Osteoblast (primary cell): ENCODE results near the gene UCP2. TPM values are rescaled to one million over a fixed set of nuclear protein-coding genes. Genes with fewer than 3 reads are reported as not detected.

Source experiments
- DNase-seq: peaks from one replicate; pipeline ENCODE4 v3.0.0; 2011; ENCODE audit warnings: low spot score, mixed read lengths; ENCODE audit not compliant: insufficient read length; ENCODE audit errors: missing footprints
- H2AFZ ChIP-seq: 2 replicates; pipeline ENCODE4 v1.6.0; 2011; ENCODE audit warnings: mild to moderate bottlenecking, low read length
- H3K27ac ChIP-seq: 2 replicates; pipeline ENCODE4 v1.5.1; 2011; ENCODE audit warnings: mild to moderate bottlenecking, low read depth, low read length, moderate library complexity
- H3K27me3 ChIP-seq: 2 replicates; pipeline ENCODE4 v1.6.0; 2012; ENCODE audit warnings: mild to moderate bottlenecking, control low read depth, inconsistent platforms, low read length, moderate library complexity; ENCODE audit not compliant: insufficient read depth
- H3K36me3 ChIP-seq: 2 replicates; pipeline ENCODE4 v1.5.1; 2011; ENCODE audit warnings: mild to moderate bottlenecking, low read length, control low read depth, moderate library complexity; ENCODE audit not compliant: insufficient read depth
- H3K4me1 ChIP-seq: 2 replicates; pipeline ENCODE4 v1.5.1; 2011; ENCODE audit warnings: mild to moderate bottlenecking, low read length, control low read depth, moderate library complexity; ENCODE audit not compliant: insufficient read depth
- H3K4me2 ChIP-seq: 2 replicates; pipeline ENCODE4 v1.6.0; 2011; ENCODE audit warnings: mild to moderate bottlenecking, low read length; ENCODE audit not compliant: insufficient read depth
- H3K4me3 ChIP-seq: fragments of 200-600 bp; sonication (generic); 3 replicates; pipeline ENCODE4 v1.5.1; 2012; ENCODE audit warnings: mild to moderate bottlenecking, low read length, inconsistent platforms; ENCODE audit not compliant: insufficient read depth
- H3K79me2 ChIP-seq: 2 replicates; pipeline ENCODE4 v1.6.0; 2012; ENCODE audit warnings: mild to moderate bottlenecking, low read length, control low read depth, inconsistent platforms; ENCODE audit not compliant: insufficient read depth
- H3K9me3 ChIP-seq: 2 replicates; pipeline ENCODE4 v1.5.1; 2011; ENCODE audit warnings: low read depth, low read length, control low read depth
- H4K20me1 ChIP-seq: 2 replicates; pipeline ENCODE4 v1.6.0; 2012; ENCODE audit warnings: mild to moderate bottlenecking, low read length, control low read depth; ENCODE audit not compliant: insufficient read depth
- CTCF ChIP-seq: IDR thresholded peaks from 2 replicates; pipeline ENCODE4 v1.5.1; 2011; ENCODE audit warnings: mild to moderate bottlenecking, low read depth, low read length, moderate library complexity; ENCODE audit errors: extremely low read depth
- total RNA-seq: library from RNA; depleted of rRNA; stranded (reverse); fragments of >200 nt; gene quantifications from 2 replicates; pipeline ENCODE4 v1.2.3, GENCODE V29; 2012

Gene UCP2
- total RNA-seq, 1 donor = under 0.01 TPM

GRCh38 chr11:74020539-74020938, 37.9 kb upstream of the UCP2 start:
- Histone ChIP-seq H3K27ac (peak overlapping the region; percentile 68), H3K4me1 (peaks cover 36% of the 10 kb centered on the region), H2AFZ (no peak overlapping the region), H3K9me3 (no peaks in the 10 kb centered on the region), H3K27me3 (no peaks in the 10 kb centered on the region), H3K36me3 (no peaks in the 10 kb centered on the region), H3K4me3 (no peak overlapping the region), H3K79me2 (no peaks in the 10 kb centered on the region), H3K4me2 (no peak overlapping the region), H4K20me1 (no peaks in the 10 kb centered on the region)
- DNase-seq = no peak
- TF ChIP-seq CTCF = no peak

GRCh38 chr11:74019860-74020259, 37.2 kb upstream of the UCP2 start:
- no peak for TF ChIP-seq CTCF
- no peaks in the 10 kb centered on the region for H3K36me3 ChIP-seq
- H3K4me1 ChIP-seq = peaks cover 30% of the 10 kb centered on the region
- H3K9me3 ChIP-seq = no peaks in the 10 kb centered on the region
- H3K27me3 ChIP-seq = no peaks in the 10 kb centered on the region
- H3K79me2 ChIP-seq = no peaks in the 10 kb centered on the region
- H2AFZ ChIP-seq = peak overlapping the region; percentile 62
- no peak overlapping the region for H3K4me3 ChIP-seq
- peak overlapping the region; percentile 68 for H3K27ac ChIP-seq
- H4K20me1 ChIP-seq = no peaks in the 10 kb centered on the region
- H3K4me2 ChIP-seq = peak overlapping the region; percentile 7
- DNase-seq = no peak

- Histone ChIP-seq H3K27ac (peak overlapping the region; percentile 68), H4K20me1 (no peaks in the 10 kb centered on the region), H3K79me2 (no peaks in the 10 kb centered on the region), H3K27me3 (no peaks in the 10 kb centered on the region), H2AFZ (no peak overlapping the region), H3K36me3 (no peaks in the 10 kb centered on the region), H3K4me1 (peaks cover 26% of the 10 kb centered on the region), H3K4me3 (no peak overlapping the region), H3K4me2 (peak overlapping the region; percentile 59), H3K9me3 (no peaks in the 10 kb centered on the region)
- no peak for TF ChIP-seq CTCF
- no peak for DNase-seq
Measured at GRCh38 chr11:74019104-74019738, 36.6 kb upstream of the UCP2 start.

GRCh38 chr11:74018331-74019005, 35.8 kb upstream of the UCP2 start:
- DNase-seq = no peak
- Histone ChIP-seq H3K36me3 (no peaks in the 10 kb centered on the region), H4K20me1 (no peaks in the 10 kb centered on the region), H3K4me2 (peak overlapping the region; percentile 59), H3K4me3 (no peak overlapping the region), H2AFZ (peak overlapping the region; percentile 49), H3K9me3 (no peaks in the 10 kb centered on the region), H3K27me3 (no peaks in the 10 kb centered on the region), H3K27ac (peak overlapping the region; percentile 68), H3K79me2 (no peaks in the 10 kb centered on the region), H3K4me1 (peaks cover 26% of the 10 kb centered on the region)
- TF ChIP-seq CTCF = no peak
